Tongue (tissue), 2 donors: ENCODE data around the gene SUSD1. TPM values are rescaled to one million over a fixed set of nuclear protein-coding genes. Genes with fewer than 3 reads are reported as not detected.
A peak's percentile ranks its signal among the peaks of the same experiment; 100 is the strongest.
"Not testable (repeated sequence)": the region's sequence is repeated elsewhere in the genome, so short reads cannot be mapped to it uniquely, and the experiment has no call there.

ENCODE experiments used
- DNase-seq: peaks from one replicate; pipeline ENCODE4 v3.0.0-alpha.2; 2015
- total RNA-seq: library from RNA; depleted of rRNA; stranded (reverse); fragments of >200 nt; gene quantifications from one replicate; pipeline ENCODE4 v1.2.3, GENCODE V29; 2014

SUSD1 gene
- total RNA-seq, 1 donor from 2014 or later: 16.0 TPM

- no peak for DNase-seq
These were observed 1.4 kb downstream of the SUSD1 start for GRCh38 chr9:112173489-112174221.

GRCh38 chr9:112170968-112171367 is 4.1 kb downstream of the SUSD1 start:
- no peak for DNase-seq

- no peak for DNase-seq
These were observed 4.9 kb downstream of the SUSD1 start for GRCh38 chr9:112170235-112170634.

GRCh38 chr9:112169368-112169767 is 5.7 kb downstream of the SUSD1 start:
- no peak for DNase-seq

GRCh38 chr9:112168197-112168596 is 6.9 kb downstream of the SUSD1 start:
- no peak for DNase-seq

- DNase-seq: peak; percentile 41
These were observed 8.6 kb downstream of the SUSD1 start for GRCh38 chr9:112166176-112167140.

- no peak for DNase-seq
These were observed 12.3 kb downstream of the SUSD1 start for GRCh38 chr9:112162621-112163413.

- no peak for DNase-seq
These were observed 15.3 kb downstream of the SUSD1 start for GRCh38 chr9:112159781-112160180.

GRCh38 chr9:112158656-112159367 is 16.3 kb downstream of the SUSD1 start:
- DNase-seq: no peak

GRCh38 chr9:112157961-112158360 is 17.1 kb downstream of the SUSD1 start:
- DNase-seq: no peak

- DNase-seq: no peak
These were observed 18.0 kb downstream of the SUSD1 start for GRCh38 chr9:112157087-112157486.

- no peak for DNase-seq
These were observed 25.9 kb downstream of the SUSD1 start for GRCh38 chr9:112149211-112149610.

- DNase-seq: no peak
These were observed 29.2 kb downstream of the SUSD1 start for GRCh38 chr9:112145886-112146285.

GRCh38 chr9:112144807-112145206 is 30.3 kb downstream of the SUSD1 start:
- no peak for DNase-seq

GRCh38 chr9:112142420-112142819 is 32.7 kb downstream of the SUSD1 start:
- DNase-seq: no peak

GRCh38 chr9:112140936-112141335 is 34.2 kb downstream of the SUSD1 start:
- DNase-seq: no peak

- DNase-seq: no peak
These were observed 38.0 kb downstream of the SUSD1 start for GRCh38 chr9:112137066-112137465.

- DNase-seq: no peak
These were observed 39.4 kb downstream of the SUSD1 start for GRCh38 chr9:112135706-112136105.

GRCh38 chr9:112133806-112134205 is 41.3 kb downstream of the SUSD1 start:
- DNase-seq: not testable (repeated sequence)

GRCh38 chr9:112132356-112132755 is 42.7 kb downstream of the SUSD1 start:
- no peak for DNase-seq

GRCh38 chr9:112130997-112131396 is 44.1 kb downstream of the SUSD1 start:
- DNase-seq: no peak

GRCh38 chr9:112130347-112130746 is 44.8 kb downstream of the SUSD1 start:
- no peak for DNase-seq
